Measurements from ENCODE around the gene TMEM214.

- no peak for TF ChIP-seq CTCF (IDR thresholded peaks at IDR 0.05)
- TF ChIP-seq POLR2A (IDR thresholded peaks at IDR 0.05), result no peak
These were observed 47.0 kb upstream of the TMEM214 start for GRCh38 chr2:26985807-26986206.
